ENCODE data around the gene CHI3L2. TPM values are rescaled to one million over a fixed set of nuclear protein-coding genes. Genes with fewer than 3 reads are reported as not detected.

The CHI3L2 gene
- total and polyA plus RNA-seq, 10 of the 15 experiments (the other 5 are each of a cell fraction or from before 2014, with no cell fraction given), result 37.1 to 508 (median 98.3) TPM

DNA sequence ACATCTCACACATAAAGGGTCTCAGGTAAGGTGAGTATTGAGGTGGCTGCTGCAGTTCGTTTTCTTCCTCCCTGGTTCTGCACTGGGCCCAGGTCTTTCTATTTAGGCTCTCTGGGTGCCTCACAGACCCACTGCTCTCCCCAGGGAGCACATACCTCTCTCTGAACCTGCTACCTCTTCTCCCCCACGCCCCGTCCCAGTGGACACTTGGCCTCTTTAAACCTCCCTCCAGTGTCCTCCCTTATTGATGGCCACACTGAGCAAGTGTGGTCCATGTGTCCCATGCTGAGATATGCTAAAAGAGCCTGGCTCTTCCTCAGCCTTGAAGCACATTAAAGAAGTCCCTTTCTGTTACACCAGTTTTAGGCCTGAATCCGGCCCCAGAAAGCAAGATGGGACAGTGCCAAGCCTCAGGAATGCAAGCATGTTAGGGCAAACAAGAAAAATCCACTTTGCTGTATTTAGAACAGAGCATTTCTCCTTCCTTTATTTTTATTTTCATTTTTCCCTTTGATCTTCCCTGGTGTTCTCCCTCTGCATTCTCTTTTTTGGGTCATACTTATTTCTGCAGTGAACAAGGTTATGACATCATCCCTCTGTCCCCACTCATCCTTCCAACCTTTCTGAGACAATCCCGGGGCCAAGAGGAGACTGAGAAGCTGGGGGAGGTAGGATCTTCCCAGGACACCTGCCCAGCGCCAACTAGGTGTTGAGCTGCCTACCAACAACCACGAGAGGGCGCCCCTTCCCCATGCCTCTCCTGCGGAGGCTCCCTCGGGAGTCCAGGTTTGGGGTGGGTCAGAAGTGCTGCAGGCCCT lies 5.0 kb upstream of the CHI3L2 start (continued):
- TF ChIP-seq ZBTB4 (CRISPR knock-in tag; IDR thresholded peaks at IDR 0.05), result no peak
- peak; percentile 50; the same call in 1 of the 2 replicates for TF ChIP-seq MAX (IDR thresholded peaks at IDR 0.05; ENCODE audit: low read depth, low read length)
- TF ChIP-seq CREM (IDR thresholded peaks at IDR 0.05; ENCODE audit: low read depth), result 0 out of 2 replicates have a peak, but pooled peaks have one; percentile 16
- peak; percentile 76 for TF ChIP-seq TCF7 (IDR thresholded peaks at IDR 0.05; ENCODE audit: borderline replicate concordance)
- peak; percentile 80 for TF ChIP-seq YY1 (IDR thresholded peaks at IDR 0.05; ENCODE audit: low read depth, low read length)
- TF ChIP-seq ATF7 (IDR thresholded peaks at IDR 0.05; ENCODE audit: low read depth), result peak; percentile 91
- peak; percentile 17; the same call in 1 of the 2 replicates for TF ChIP-seq MXI1 (IDR thresholded peaks at IDR 0.05; ENCODE audit: low read depth, low read length)
- TF ChIP-seq, protein P1, sequence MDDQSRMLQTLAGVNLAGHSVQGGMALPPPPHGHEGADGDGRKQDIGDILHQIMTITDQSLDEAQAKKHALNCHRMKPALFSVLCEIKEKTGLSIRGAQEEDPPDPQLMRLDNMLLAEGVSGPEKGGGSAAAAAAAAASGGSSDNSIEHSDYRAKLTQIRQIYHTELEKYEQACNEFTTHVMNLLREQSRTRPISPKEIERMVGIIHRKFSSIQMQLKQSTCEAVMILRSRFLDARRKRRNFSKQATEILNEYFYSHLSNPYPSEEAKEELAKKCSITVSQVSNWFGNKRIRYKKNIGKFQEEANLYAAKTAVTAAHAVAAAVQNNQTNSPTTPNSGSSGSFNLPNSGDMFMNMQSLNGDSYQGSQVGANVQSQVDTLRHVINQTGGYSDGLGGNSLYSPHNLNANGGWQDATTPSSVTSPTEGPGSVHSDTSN (IDR thresholded peaks at IDR 0.05; ENCODE audit: insufficient replicate concordance, low read depth, low read length), result no peak
- TF ChIP-seq TBL1XR1 (IDR thresholded peaks at IDR 0.05; ENCODE audit: low read depth, low read length), result peak; percentile 67; the same call in 1 of the 2 replicates
- TF ChIP-seq ATF3 (IDR thresholded peaks at IDR 0.05; ENCODE audit: borderline replicate concordance, extremely low read depth, low read depth, low read length), result no peak
- TF ChIP-seq MEF2A (IDR thresholded peaks at IDR 0.05; ENCODE audit: insufficient read depth, low read depth, low read length), result 0 out of 2 replicates have a peak, but pooled peaks have one; percentile 40

Measured in GM12878 (cell line).